SK-MEL-5 (cell line): Measurements from ENCODE around the gene SLC6A19. TPM values are rescaled to one million over a fixed set of nuclear protein-coding genes. Genes with fewer than 3 reads are reported as not detected.

Source experiments
- DNase-seq: peaks from one replicate; pipeline ENCODE4 v3.0.0-alpha.2; 2016; ENCODE audit warnings: low read depth, low spot score
- in situ Hi-C: cut with HindIII; loops from 2 replicates; pipeline ENCODE4 v1.10.0; 2016; ENCODE audit warnings: low sequenced_read_pairs, high pct_unique_total_duplicates, low pct_unique_long_range_greater_than_20kb
- total RNA-seq: library from RNA; depleted of rRNA; stranded (reverse); fragments of >200 nt; shearing (Covaris generic); gene quantifications from 2 replicates; pipeline ENCODE4 v1.2.3, GENCODE V29; 2014

The SLC6A19 gene
- total RNA-seq, 1 experiment from 2014 or later: not detected

GRCh38 chr5:1162751-1163150 is 38.6 kb upstream of the SLC6A19 start:
- in situ Hi-C loops: loop anchor here (25.0 kb wide), 1 partner anchor 225 kb away; no protein-coding TSS in a partner anchor
- no peak for DNase-seq

- no peak for DNase-seq
- in situ Hi-C loops: loop anchor here (25.0 kb wide), 1 partner anchor 226 kb away; no protein-coding TSS in a partner anchor
These were observed 38.0 kb upstream of the SLC6A19 start for GRCh38 chr5:1163366-1163765.

GRCh38 chr5:1163879-1164278 is 37.5 kb upstream of the SLC6A19 start:
- in situ Hi-C loops: loop anchor here (25.0 kb wide), 1 partner anchor 227 kb away; no protein-coding TSS in a partner anchor
- no peak for DNase-seq

- in situ Hi-C loops: loop anchor here (25.0 kb wide), 1 partner anchor 228 kb away; no protein-coding TSS in a partner anchor
- no peak for DNase-seq
These were observed 36.4 kb upstream of the SLC6A19 start for GRCh38 chr5:1164696-1165630.

- DNase-seq: no peak
- in situ Hi-C loops: loop anchor here (25.0 kb wide), 1 partner anchor 229 kb away; no protein-coding TSS in a partner anchor
These were observed 35.5 kb upstream of the SLC6A19 start for GRCh38 chr5:1165864-1166263.

GRCh38 chr5:1166370-1166769 is 35.0 kb upstream of the SLC6A19 start:
- in situ Hi-C loops: loop anchor here (25.0 kb wide), 1 partner anchor 229 kb away; no protein-coding TSS in a partner anchor
- no peak for DNase-seq

- in situ Hi-C loops: loop anchor here (25.0 kb wide), 1 partner anchor 230 kb away; no protein-coding TSS in a partner anchor
- no peak for DNase-seq
These were observed 34.1 kb upstream of the SLC6A19 start for GRCh38 chr5:1167361-1167727.

- in situ Hi-C loops: loop anchor here (25.0 kb wide), 1 partner anchor 231 kb away; no protein-coding TSS in a partner anchor
These were observed 33.4 kb upstream of the SLC6A19 start for GRCh38 chr5:1167728-1168709.

GRCh38 chr5:1168796-1169195 is 32.6 kb upstream of the SLC6A19 start:
- in situ Hi-C loops: loop anchor here (25.0 kb wide), 1 partner anchor 231 kb away; no protein-coding TSS in a partner anchor
- DNase-seq: no peak

More at GRCh38 chr5:1167728-1168709, 33.4 kb upstream of the SLC6A19 start:
- DNase-seq: peak; percentile 86

GRCh38 chr5:1169211-1170115 is 31.9 kb upstream of the SLC6A19 start:
- in situ Hi-C loops: loop anchor here (25.0 kb wide), 1 partner anchor 232 kb away; no protein-coding TSS in a partner anchor
- DNase-seq: no peak

GRCh38 chr5:1171340-1171941 is 30.0 kb upstream of the SLC6A19 start:
- no peak for DNase-seq
- in situ Hi-C loops: loop anchor here (25.0 kb wide), 1 partner anchor 234 kb away; no protein-coding TSS in a partner anchor

- in situ Hi-C loops: loop anchor here (25.0 kb wide), 1 partner anchor 235 kb away; no protein-coding TSS in a partner anchor
- DNase-seq: no peak
These were observed 29.3 kb upstream of the SLC6A19 start for GRCh38 chr5:1172007-1172581.

- in situ Hi-C loops: loop anchor here (25.0 kb wide), 1 partner anchor 236 kb away; no protein-coding TSS in a partner anchor
These were observed 28.6 kb upstream of the SLC6A19 start for GRCh38 chr5:1172670-1173404.

GRCh38 chr5:1173485-1174070 is 27.8 kb upstream of the SLC6A19 start:
- in situ Hi-C loops: loop anchor here (25.0 kb wide), 1 partner anchor 236 kb away; no protein-coding TSS in a partner anchor
- no peak for DNase-seq

More at GRCh38 chr5:1172670-1173404, 28.6 kb upstream of the SLC6A19 start:
- no peak for DNase-seq
